ENCODE results near the gene SLC29A2. TPM values are rescaled to one million over a fixed set of nuclear protein-coding genes. Genes with fewer than 3 reads are reported as not detected.
A peak's percentile ranks its signal among the peaks of the same experiment; 100 is the strongest.

SLC29A2 gene
- total RNA-seq, 1 experiment from 2014 or later: 25.5 TPM

DNA sequence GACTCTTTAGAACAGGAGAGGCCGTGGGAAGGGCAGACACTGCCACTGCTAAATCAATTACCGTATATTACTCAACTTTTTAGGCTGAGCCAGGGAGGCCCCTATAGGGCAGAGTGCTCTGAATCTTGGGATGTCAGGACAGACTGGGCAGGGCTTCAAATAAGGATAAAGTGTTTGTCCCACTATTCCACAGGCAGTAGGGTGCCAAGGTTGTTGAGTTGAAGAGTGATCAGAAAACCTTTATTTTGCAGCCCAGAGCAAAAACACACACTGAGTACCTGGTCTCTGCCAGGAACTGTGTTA, 22.5 kb downstream of the SLC29A2 start:
- no peak overlapping the region for H3K4me2 ChIP-seq (ENCODE audit: low read length)
- H3K36me3 ChIP-seq (ENCODE audit: low read depth, low read length): no peaks in the 10 kb centered on the region
- H3K79me2 ChIP-seq (ENCODE audit: low read length): peaks cover 25% of the 10 kb centered on the region
- no TSS peak for BruUV-seq (replicated peaks)
- ATAC-seq (no peak), DNase-seq (no peak)
- H3K4me1 ChIP-seq (ENCODE audit: insufficient read depth, low read length): peaks cover 25% of the 10 kb centered on the region
- POLR2A ChIA-PET (ENCODE audit: unreplicated experiment): no interaction called here
- H3K9ac ChIP-seq (ENCODE audit: low read length): no peak overlapping the region
- CTCF ChIA-PET: no interaction called here
- H3K27ac ChIP-seq (ENCODE audit: low read length): no peak overlapping the region
- no peaks in the 10 kb centered on the region for H3K9me3 ChIP-seq (ENCODE audit: low read length)
- TF ChIP-seq CTCF (conservative IDR thresholded peaks at IDR 0.05; ENCODE audit: low read depth, low read length) (no peak), EZH2phosphoT487 (IDR thresholded peaks at IDR 0.05; ENCODE audit: borderline replicate concordance, low read length) (no peak), EZH2 (IDR thresholded peaks at IDR 0.05; ENCODE audit: low read length, unreplicated experiment) (no peak)
- no peaks in the 10 kb centered on the region for H3F3A ChIP-seq (ENCODE audit: low read length, unreplicated experiment)
- intact Hi-C loops (cut with micrococcal nuclease): loop anchor here (2.0 kb wide), 1 partner anchor 22 kb away; the partner anchor contains the start of gene SLC29A2
- no peak overlapping the region for H2AFZ ChIP-seq (ENCODE audit: low read length)
- H3K27me3 ChIP-seq (ENCODE audit: low read length): no peaks in the 10 kb centered on the region
- no peaks in the 10 kb centered on the region for H4K20me1 ChIP-seq (ENCODE audit: low read length)
- H3K4me3 ChIP-seq (ENCODE audit: low read length): no peak overlapping the region
- H3K9me2 ChIP-seq (replicated peaks; ENCODE audit: low read length): no peaks in the 10 kb centered on the region

DNA sequence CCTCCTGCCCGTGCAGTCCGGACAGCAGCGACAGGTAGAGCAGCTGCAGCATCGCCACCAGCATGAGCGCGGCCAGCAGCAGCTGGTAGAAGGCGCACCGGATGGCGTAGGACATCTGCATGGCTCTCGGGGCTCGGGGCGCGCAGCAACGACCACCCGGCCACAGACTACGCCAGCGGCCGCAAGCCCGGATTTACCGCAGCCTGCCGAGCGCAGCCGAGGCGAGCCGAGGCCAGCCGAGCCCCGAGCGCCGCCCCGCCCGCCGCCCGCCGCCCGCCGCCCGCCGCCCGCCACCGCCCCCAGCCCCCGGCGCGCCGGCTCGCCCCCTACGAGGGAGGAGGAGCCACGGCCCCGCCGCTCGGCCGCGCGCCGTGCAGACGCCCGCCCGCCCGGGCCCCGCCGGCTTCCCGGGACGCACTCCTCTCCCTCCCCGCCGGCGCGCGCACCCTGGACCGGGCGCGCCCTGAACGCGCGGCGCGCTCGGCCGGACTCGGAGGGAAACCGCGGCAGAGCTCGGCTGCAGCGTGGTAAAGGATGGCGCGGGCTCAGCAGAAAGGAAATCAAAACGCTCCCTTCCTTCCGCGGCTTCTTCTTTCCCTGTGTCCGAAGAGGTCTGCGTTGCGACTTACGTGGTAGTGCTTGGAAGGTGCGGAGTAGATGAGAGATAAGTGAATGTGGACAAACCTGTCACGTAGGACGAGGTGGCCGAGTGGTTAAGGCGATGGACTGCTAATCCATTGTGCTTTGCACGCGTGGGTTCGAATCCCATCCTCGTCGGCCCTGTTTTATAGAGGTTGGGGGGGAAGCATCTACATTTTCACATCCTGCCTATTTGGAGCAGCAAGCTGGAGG, 23.9 kb downstream of the SLC29A2 start, which contains the start of gene B4GAT1:
B4GAT1 (minus strand) TSS at position 205 of the 852 bp plus-strand sequence; CDS start at position 121, 84 bp downstream.
- peaks cover 35% of the 10 kb centered on the region for H3K4me1 ChIP-seq (ENCODE audit: insufficient read depth, low read length)
- H2AFZ ChIP-seq (ENCODE audit: low read length): peak within 1 kb of the TSS; percentile 98
- no peaks in the 10 kb centered on the region for H3K27me3 ChIP-seq (ENCODE audit: low read length)
- peaks cover 39% of the 10 kb centered on the region for H3K79me2 ChIP-seq (ENCODE audit: low read length)
- no peak within 1 kb of the TSS; the same call in 1 of the 2 replicates for H3K27ac ChIP-seq (ENCODE audit: low read length)
- H3K9me2 ChIP-seq (replicated peaks; ENCODE audit: low read length): no peaks in the 10 kb centered on the region
- DNase-seq (peak; percentile 98), ATAC-seq (peak; percentile 64)
- H3K9me3 ChIP-seq (ENCODE audit: low read length): no peaks in the 10 kb centered on the region
- intact Hi-C loops (cut with micrococcal nuclease): loop anchor here (2.0 kb wide), 1 partner anchor 23 kb away; the partner anchor contains the start of gene SLC29A2
- ChIA-PET POLR2A (ENCODE audit: unreplicated experiment) (interaction anchor here (0.6 to 1.6 kb wide), 3 partner anchors 17 to 41 kb away, joined by 3 to 5 read pairs (median 5); no protein-coding TSS in a partner anchor), CTCF (no interaction called here)
- peak within 1 kb of the TSS; percentile 94 for H3K4me3 ChIP-seq (ENCODE audit: low read length)
- H3F3A ChIP-seq (ENCODE audit: low read length, unreplicated experiment): no peaks in the 10 kb centered on the region
- H3K36me3 ChIP-seq (ENCODE audit: low read depth, low read length): no peaks in the 10 kb centered on the region
- BruUV-seq (replicated peaks): no TSS peak
- H3K9ac ChIP-seq (ENCODE audit: low read length): peak within 1 kb of the TSS; percentile 72
- peak within 1 kb of the TSS; percentile 92 for H3K4me2 ChIP-seq (ENCODE audit: low read length)
- TF ChIP-seq EZH2 (IDR thresholded peaks at IDR 0.05; ENCODE audit: low read length, unreplicated experiment) (no peak), EZH2phosphoT487 (IDR thresholded peaks at IDR 0.05; ENCODE audit: borderline replicate concordance, low read length) (no peak), CTCF (conservative IDR thresholded peaks at IDR 0.05; ENCODE audit: low read depth, low read length) (no peak)
- no peaks in the 10 kb centered on the region for H4K20me1 ChIP-seq (ENCODE audit: low read length)

All from PC-3 (cell line).